Central memory CD4-positive, alpha-beta T cell (primary cell): ENCODE measurements around the gene EPS8L3.
"Not testable (repeated sequence)": the region's sequence is repeated elsewhere in the genome, so short reads cannot be mapped to it uniquely, and the experiment has no call there.

Source experiments
- DNase-seq: peaks from one replicate; pipeline ENCODE4 v3.0.0; 2022

The EPS8L3 gene

GRCh38 chr1:109704173-109704572, 59.5 kb downstream of the EPS8L3 start:
- no peak for DNase-seq

DNA sequence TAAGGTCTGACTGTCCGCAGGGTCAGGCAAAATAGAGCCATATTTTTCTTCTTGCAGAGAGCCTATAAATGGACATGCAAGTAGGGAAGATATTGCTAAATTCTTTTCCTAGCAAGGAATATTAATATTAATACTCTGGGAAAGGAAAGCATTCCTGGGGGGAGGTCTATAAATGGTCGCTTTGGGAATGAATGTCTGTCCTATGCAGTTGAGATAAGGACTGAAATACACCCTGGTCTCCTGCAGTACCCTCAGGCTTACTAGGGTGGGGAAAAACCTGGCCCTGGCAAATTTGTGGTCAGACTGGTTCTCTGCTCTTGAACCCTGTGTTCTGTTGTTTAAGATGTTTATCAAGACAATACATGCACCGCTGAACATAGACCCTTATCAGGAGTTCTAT, 60.8 kb downstream of the EPS8L3 start:
- DNase-seq = not testable (repeated sequence)
